Fibroblast of skin of right quadriceps (primary cell): ENCODE results near the gene KIF22.

ENCODE experiments used
- DNase-seq: peaks from one replicate; pipeline ENCODE4 v3.0.0-alpha.2; 2013

KIF22 gene

GRCh38 chr16:29843931-29844330 is 53.4 kb downstream of the KIF22 start:
- no peak for DNase-seq

DNA sequence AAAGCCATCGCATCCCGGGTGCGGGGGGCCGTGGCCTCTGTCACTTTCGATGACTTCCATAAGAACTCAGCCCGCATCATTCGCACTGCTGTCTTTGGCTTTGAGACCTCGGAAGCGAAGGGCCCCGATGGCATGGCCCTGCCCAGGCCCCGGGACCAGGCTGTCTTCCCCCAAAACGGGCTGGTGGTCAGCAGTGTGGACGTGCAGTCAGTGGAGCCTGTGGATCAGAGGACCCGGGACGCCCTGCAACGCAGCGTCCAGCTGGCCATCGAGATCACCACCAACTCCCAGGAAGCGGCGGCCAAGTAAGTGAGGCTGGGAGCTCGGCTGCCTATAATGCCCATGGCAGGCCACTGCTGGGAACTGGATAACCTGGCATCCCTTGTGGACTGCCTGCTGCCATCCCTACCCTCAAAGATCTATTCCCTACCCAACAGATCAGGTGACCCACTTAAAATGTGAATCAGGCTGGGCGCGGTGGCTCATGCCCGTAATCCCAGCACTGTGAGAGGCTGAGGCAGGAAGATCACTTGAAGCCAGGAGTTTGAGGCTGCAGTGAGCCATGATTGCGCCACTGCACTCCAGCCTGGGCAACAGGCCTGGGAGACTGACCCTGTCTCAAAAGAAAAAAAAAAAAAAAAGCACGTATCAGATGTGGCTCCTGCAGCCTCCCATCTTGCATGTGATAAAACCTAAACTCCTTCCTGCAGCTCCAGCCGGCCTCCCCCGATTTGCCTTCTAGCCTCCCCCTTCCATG is 54.2 kb downstream of the KIF22 start:
- no peak for DNase-seq

DNA sequence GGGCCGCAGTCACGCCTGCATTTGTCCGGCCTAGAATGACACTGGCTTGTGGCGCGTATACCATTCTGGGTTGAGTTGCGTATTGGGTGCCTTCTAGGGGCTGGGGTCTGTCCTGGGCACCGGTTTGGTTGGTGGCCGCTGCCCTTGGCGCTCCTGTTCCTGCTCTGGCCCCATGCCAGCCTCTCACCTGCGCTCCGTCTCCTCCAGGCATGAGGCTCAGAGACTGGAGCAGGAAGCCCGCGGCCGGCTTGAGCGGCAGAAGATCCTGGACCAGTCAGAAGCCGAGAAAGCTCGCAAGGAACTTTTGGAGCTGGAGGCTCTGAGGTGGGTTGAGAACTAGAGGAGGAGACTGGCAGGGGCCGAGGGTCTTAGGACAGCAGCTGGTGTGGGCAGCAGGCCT is 55.1 kb downstream of the KIF22 start:
- no peak for DNase-seq

- DNase-seq = peak; percentile 54
These were observed 58.1 kb downstream of the KIF22 start for GRCh38 chr16:29848420-29849297.

DNA sequence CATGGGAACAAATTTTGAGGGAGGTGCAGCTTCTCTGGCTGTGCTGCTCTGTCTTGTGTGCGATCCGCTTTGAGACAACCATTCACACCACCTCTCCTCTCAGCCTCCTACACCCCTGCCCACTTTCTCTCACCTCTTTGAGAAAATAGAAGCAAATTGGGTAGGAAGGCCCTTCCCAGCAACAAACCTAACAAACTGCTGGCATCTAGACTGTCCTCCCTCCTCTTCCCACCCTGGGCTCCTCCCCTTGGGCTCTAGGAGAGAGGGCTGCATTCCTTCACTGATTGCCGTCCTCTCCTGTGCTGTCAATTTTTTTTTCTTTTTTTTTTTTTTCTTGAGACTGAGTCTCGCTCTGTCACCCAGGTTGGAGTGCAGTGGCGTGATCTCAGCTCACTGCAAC is 59.0 kb downstream of the KIF22 start:
- no peak for DNase-seq

- no peak for DNase-seq
These were observed 60.4 kb downstream of the KIF22 start for GRCh38 chr16:29850998-29851397.

DNA sequence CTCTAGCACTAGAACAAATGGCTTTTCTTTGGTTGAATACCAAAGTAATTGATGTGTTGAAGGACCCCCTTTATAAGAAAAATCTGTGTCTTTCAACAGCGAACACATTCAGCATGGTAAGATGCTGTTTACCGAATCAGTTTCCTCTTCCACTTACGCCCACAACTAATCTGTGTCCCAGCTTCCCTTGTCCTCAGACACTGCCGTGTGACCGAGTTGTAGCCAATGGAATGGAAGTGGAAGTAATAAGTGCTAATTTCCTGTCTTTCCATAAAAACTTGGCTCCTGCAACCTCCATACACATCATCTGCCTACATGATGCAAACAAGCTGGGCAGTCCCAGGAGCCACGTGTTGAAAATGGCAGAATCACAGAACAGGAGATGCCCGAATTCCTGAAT is 62.1 kb downstream of the KIF22 start:
- DNase-seq = peak; percentile 75

GRCh38 chr16:29854520-29855100 is 64.1 kb downstream of the KIF22 start:
- DNase-seq = no peak
